Loucy (cell line): ENCODE results near the gene CHST2.

Experiments used
- EZH2phosphoT487 ChIP-seq: fragments of 200-600 bp; IDR thresholded peaks from 2 replicates; pipeline ENCODE4 v1.6.1; 2018; ENCODE audit warnings: antibody characterized with exemption, mild to moderate bottlenecking, moderate library complexity, borderline replicate concordance
- TF ChIP-seq, protein P1 (sequence below): fragments of 200-600 bp; sonication (generic); conservative IDR thresholded peaks from 2 replicates; pipeline ENCODE4 v1.5.1; 2014; ENCODE audit warnings: mild to moderate bottlenecking, antibody characterized with exemption, low read length

DNA sequence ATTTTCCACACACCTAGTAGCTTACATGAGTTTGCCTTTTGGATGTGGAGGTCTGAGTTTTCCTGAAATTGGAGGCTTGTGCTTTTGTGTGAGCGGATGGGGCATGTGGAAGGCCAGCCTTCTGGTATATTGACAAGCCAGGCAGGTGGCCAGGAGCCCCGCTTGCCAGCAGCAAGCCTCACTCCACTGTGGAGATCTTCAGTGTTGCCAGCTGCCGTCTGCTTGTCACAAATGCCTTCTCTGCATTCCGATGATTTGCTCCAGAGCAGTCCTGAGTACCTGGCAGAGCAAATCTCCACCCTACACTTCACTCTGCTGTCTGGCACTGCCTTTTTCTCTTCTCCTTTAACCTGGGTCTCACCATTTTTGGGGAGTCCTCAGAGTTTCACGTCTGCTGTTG, 29.1 kb upstream of the CHST2 start:
- TF ChIP-seq, protein P1, sequence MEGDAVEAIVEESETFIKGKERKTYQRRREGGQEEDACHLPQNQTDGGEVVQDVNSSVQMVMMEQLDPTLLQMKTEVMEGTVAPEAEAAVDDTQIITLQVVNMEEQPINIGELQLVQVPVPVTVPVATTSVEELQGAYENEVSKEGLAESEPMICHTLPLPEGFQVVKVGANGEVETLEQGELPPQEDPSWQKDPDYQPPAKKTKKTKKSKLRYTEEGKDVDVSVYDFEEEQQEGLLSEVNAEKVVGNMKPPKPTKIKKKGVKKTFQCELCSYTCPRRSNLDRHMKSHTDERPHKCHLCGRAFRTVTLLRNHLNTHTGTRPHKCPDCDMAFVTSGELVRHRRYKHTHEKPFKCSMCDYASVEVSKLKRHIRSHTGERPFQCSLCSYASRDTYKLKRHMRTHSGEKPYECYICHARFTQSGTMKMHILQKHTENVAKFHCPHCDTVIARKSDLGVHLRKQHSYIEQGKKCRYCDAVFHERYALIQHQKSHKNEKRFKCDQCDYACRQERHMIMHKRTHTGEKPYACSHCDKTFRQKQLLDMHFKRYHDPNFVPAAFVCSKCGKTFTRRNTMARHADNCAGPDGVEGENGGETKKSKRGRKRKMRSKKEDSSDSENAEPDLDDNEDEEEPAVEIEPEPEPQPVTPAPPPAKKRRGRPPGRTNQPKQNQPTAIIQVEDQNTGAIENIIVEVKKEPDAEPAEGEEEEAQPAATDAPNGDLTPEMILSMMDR, result no peak
- no peak for TF ChIP-seq EZH2phosphoT487
